Umbilical cord (tissue), 2 donors: Measurements from ENCODE around the gene OR4C12. TPM values are rescaled to one million over a fixed set of nuclear protein-coding genes. Genes with fewer than 3 reads are reported as not detected.
"Not testable (repeated sequence)": the region's sequence is repeated elsewhere in the genome, so short reads cannot be mapped to it uniquely, and the experiment has no call there.

ENCODE experiments used
- DNase-seq: peaks from one replicate; pipeline ENCODE4 v3.0.0-alpha.2; 2015; ENCODE audit warnings: low spot score
- total RNA-seq: library from RNA; depleted of rRNA; stranded (reverse); fragments of >200 nt; gene quantifications from one replicate; pipeline ENCODE4 v1.2.3, GENCODE V29; 2014; ENCODE audit warnings: low replicate concordance; ENCODE audit not compliant: insufficient read depth

Gene OR4C12
- total RNA-seq, result 9.6 TPM

GRCh38 chr11:49982435-49982834 lies at the start of gene OR4C12:
Gene OR4C12 (minus strand): TSS chr11:49982535. CDS start chr11:49982501, 34 bp downstream.
- not testable (repeated sequence) for DNase-seq

- no peak for DNase-seq
Measured at GRCh38 chr11:50030193-50030592, 47.9 kb upstream of the OR4C12 start.

DNA sequence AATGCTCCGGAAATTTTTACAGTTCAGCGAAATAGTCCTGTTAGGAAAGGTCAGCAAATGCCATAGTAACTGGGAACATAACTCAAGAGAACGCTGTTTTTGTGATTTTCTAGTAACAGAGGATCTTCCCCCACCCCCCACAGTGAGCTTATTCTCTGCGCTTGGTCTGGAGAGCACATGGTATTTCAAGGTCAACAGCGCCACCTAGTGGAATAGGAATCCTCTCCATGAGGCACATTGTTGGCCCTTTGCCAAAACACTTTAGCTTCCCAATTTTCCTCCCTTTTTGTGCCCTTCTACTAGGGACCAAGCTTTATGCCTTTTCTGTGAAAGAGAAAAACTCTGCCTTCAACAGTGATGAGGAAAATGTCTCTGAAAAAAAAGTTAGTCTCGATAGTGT lies 13.2 kb upstream of the OR4C12 start:
- no peak for DNase-seq

- not testable (repeated sequence) for DNase-seq
Measured at GRCh38 chr11:49973439-49973838, 8.9 kb downstream of the OR4C12 start.

DNA sequence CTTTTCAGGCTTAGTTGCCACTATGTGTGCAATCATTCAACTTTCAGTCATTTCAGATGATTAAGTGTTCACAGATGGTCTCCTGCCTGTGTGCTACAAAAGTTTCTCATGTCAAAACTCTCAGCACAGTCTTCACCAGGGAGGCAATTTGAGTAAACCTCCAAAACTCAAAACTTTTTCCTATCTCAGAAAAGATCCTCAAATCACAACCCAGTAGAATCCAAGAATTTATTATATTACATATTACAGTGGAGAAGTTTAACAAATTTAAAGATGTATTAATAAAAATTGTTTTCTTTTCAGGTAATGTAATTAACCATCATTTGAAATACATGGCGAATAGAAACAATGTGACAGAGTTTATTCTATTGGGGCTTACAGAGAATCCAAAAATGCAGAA lies 30.2 kb downstream of the OR4C12 start, which contains the start of gene OR4C13:
Gene OR4C13, plus strand, starts transcription at position 301 of the 400 bp plus-strand sequence. Its CDS starts 32 bp downstream, at position 333.
- DNase-seq, result no peak

DNA sequence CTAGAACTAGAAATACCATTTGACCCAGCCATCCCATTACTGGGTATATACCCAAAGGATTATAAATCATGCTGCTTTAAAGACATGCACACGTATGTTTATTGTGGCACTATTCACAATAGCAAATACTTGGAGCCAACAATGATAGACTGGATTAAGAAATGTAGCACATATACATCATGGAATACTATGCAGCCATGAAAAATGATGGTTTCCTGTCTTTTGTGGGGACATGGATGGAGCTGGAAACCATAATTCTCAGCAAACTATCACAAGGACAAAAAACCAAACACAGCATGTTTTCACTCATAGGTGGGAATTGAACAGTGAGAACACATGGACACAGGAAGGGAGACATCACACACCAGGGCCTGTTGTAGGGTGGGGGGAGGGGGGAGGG lies 33.6 kb downstream of the OR4C12 start:
- not testable (repeated sequence) for DNase-seq

Other genes starting within 250 kb of the OR4C12 start
- 16.6 TPM for gene OR4C13, start 30.1 kb downstream of the OR4C12 start, total RNA-seq
- gene OR4C45, start 50.3 kb upstream of the OR4C12 start, total RNA-seq, result 7.2 TPM